ENCODE data around the gene TAC1. TPM values are rescaled to one million over a fixed set of nuclear protein-coding genes. Genes with fewer than 3 reads are reported as not detected.

The TAC1 gene
- polyA plus RNA-seq, 10 donors, result 0.23 to 3.0 (median 1.1) TPM

Other genes starting within 250 kb of the TAC1 start
- gene ASNS, start 140.3 kb downstream of the TAC1 start, polyA plus RNA-seq (ENCODE audit: insufficient read length in 10 of 10), result 10 to 100 TPM in 8 of 10 donors, 1 to 10 TPM in 2; 9.5 to 25.2 (median 11.7) TPM